Measurements from ENCODE around the gene MAGEL2.
"Not testable (repeated sequence)": the region's sequence is repeated elsewhere in the genome, so short reads cannot be mapped to it uniquely, and the experiment has no call there.

Gene MAGEL2

DNA sequence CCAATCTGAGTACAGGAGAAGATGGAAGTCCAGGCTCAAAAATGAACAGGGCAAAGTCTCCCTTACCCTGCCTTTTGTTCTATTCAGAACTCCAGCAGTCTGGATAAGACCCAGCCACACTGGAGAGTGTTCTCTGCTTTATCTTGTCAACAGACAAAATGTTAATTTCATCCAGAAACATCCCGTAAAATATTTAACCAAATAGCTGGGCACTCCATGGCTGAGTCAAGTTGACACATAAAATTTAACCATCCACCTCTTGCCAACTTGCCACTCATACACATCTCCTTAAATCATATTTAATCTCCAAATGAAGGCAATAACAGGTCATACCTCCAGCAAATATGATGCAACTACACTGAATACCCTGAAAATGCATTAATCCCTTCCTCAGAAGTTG is 48.6 kb downstream of the MAGEL2 start:
- Mint-ChIP-seq H3K36me3 (ENCODE audit: low read depth) (no peaks in the 10 kb centered on the region), H3K4me1 (no peaks in the 10 kb centered on the region), H3K4me3 (no peak overlapping the region), H3K27me3 (ENCODE audit: low read depth) (no peaks in the 10 kb centered on the region), H3K9me3 (peaks cover 15% of the 10 kb centered on the region), H3K27ac (no peak overlapping the region)
- TF ChIP-seq, protein P1, sequence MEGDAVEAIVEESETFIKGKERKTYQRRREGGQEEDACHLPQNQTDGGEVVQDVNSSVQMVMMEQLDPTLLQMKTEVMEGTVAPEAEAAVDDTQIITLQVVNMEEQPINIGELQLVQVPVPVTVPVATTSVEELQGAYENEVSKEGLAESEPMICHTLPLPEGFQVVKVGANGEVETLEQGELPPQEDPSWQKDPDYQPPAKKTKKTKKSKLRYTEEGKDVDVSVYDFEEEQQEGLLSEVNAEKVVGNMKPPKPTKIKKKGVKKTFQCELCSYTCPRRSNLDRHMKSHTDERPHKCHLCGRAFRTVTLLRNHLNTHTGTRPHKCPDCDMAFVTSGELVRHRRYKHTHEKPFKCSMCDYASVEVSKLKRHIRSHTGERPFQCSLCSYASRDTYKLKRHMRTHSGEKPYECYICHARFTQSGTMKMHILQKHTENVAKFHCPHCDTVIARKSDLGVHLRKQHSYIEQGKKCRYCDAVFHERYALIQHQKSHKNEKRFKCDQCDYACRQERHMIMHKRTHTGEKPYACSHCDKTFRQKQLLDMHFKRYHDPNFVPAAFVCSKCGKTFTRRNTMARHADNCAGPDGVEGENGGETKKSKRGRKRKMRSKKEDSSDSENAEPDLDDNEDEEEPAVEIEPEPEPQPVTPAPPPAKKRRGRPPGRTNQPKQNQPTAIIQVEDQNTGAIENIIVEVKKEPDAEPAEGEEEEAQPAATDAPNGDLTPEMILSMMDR (IDR thresholded peaks at IDR 0.05; ENCODE audit: unreplicated experiment in 3 of 3) = no peak

DNA sequence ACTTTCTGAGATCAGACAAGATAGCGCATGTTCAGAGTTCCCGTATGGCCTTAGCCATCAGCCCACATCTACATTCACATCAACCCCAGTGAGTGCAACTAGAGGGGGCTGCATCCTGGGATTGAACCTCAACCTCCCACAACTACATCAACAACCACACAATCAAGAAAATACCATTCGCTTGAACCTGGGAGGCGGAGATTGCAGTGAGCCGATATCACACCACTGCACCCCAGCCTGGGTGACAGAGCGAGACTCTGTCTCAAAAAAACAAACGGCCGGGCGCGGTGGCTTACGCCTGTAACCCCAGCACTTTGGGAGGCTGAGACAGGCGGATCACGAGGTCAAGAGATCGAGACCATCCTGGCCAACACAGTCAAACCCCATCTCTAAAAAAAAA is 50.4 kb downstream of the MAGEL2 start:
- H3K27ac Mint-ChIP-seq; H3K9me3 Mint-ChIP-seq; H3K4me1 Mint-ChIP-seq; H3K4me3 Mint-ChIP-seq; H3K27me3 Mint-ChIP-seq (ENCODE audit: low read depth); H3K36me3 Mint-ChIP-seq (ENCODE audit: low read depth): not testable (repeated sequence)

DNA sequence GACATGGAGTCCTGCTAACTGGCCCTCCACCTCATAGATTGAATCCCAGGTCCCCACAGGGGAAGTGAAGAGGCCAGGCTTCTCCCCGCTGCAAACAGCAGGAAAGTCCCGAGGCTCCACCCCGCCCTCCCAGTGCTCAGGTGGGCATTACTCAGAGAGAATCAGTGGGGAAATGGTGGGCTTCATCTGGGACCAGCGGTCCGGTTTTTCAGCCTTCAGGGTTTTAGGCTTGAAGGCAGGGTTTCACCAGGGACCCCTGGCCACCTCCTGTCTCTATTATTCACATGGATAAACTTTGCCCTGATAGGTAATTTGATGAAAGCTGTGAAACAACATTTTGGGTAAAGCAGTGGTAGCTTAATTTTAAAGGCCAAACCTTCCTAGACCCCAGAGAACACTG is 50.9 kb downstream of the MAGEL2 start:
- Mint-ChIP-seq H3K4me1 (no peaks in the 10 kb centered on the region), H3K27ac (no peak overlapping the region), H3K27me3 (ENCODE audit: low read depth) (no peaks in the 10 kb centered on the region), H3K36me3 (ENCODE audit: low read depth) (no peaks in the 10 kb centered on the region), H3K9me3 (peaks cover 6% of the 10 kb centered on the region), H3K4me3 (no peak overlapping the region)
- TF ChIP-seq, protein P1 (IDR thresholded peaks at IDR 0.05; ENCODE audit: unreplicated experiment in 3 of 3) = no peak

DNA sequence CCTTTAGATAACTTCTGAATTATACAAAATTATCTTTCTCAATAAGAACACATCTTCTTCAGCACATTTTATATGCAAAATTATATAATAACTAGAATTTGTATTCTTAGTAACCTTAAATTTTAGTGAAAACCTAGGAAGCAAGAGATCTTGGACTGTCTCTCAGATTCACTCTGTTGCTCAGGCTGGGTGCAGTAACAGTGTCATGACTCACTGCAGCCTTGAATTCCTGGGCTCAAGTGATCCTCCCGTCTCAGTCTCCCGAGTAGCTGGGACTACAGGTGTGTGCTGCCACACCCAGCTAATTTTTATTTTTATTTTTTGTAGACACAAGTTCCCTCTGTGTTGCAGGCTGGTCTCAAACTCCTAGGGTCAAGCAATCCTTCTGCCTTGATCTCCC is 52.3 kb downstream of the MAGEL2 start:
- TF ChIP-seq, protein P1 (IDR thresholded peaks at IDR 0.05; ENCODE audit: unreplicated experiment in 3 of 3) = no peak
- H3K27me3 Mint-ChIP-seq (ENCODE audit: low read depth) = peaks cover 3% of the 10 kb centered on the region
- no peaks in the 10 kb centered on the region for H3K4me1 Mint-ChIP-seq

DNA sequence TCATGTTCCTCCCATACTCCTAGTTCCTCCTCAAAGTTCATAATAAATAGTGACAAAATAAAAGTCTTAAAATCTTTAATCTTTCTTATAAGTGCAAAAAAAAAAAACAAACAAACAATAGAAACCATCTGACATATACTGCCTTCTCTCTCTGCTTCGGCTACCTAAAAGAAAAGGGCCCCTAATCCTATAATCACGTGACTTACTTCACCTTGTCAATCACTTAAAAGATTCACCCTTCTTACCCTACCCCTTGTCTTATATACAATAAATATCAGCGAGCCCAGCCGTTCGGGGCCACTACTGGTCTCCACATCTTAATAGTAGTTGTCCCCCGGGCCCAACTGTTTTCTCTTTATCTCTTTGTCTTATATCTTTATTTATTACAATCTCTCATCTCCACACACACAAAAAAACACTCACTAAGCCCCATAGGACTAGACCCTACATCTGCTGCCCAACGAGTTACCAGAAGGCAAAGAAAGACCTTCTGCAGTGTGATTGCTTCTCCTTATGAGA is 53.4 kb downstream of the MAGEL2 start:
- Mint-ChIP-seq H3K4me1 (no peaks in the 10 kb centered on the region), H3K27ac (no peak overlapping the region), H3K9me3 (peaks cover 9% of the 10 kb centered on the region), H3K27me3 (ENCODE audit: low read depth) (peaks cover 5% of the 10 kb centered on the region), H3K36me3 (ENCODE audit: low read depth) (no peaks in the 10 kb centered on the region), H3K4me3 (no peak overlapping the region)
- TF ChIP-seq, protein P1 (IDR thresholded peaks at IDR 0.05; ENCODE audit: unreplicated experiment in 3 of 3) = no peak

More for the DNA sequence above, 52.3 kb downstream of the MAGEL2 start:
- peaks cover 7% of the 10 kb centered on the region for H3K9me3 Mint-ChIP-seq
- no peak overlapping the region for H3K27ac Mint-ChIP-seq
- H3K4me3 Mint-ChIP-seq = no peak overlapping the region
- no peaks in the 10 kb centered on the region for H3K36me3 Mint-ChIP-seq (ENCODE audit: low read depth)

All from nephron (organoid).